PFSK-1 (cell line): ENCODE data around the gene ERMP1.

Source experiments
- REST ChIP-seq, 2 experiments: IDR thresholded peaks; 2 replicates each; pipeline versions ENCODE4 v1.6.1 to v1.8.0; 2011 to 2012; ENCODE audit warnings: low read depth in 2 of 2, low read length in 2 of 2, control low read depth in 1 of 2, inconsistent platforms in 1 of 2, mild to moderate bottlenecking in 1 of 2, moderate library complexity in 1 of 2; ENCODE audit not compliant: insufficient read depth in 1 of 2
- SIN3A ChIP-seq: IDR thresholded peaks from 2 replicates; pipeline ENCODE4 v1.6.1; 2012; ENCODE audit warnings: mild to moderate bottlenecking, low read length, moderate library complexity, borderline replicate concordance; ENCODE audit not compliant: insufficient read depth

- no peak for TF ChIP-seq REST (IDR thresholded peaks at IDR 0.05; ENCODE audit: insufficient read depth in 1 of 2, low read depth in 2 of 2, low read length in 2 of 2)
- no peak for TF ChIP-seq SIN3A
Measured at GRCh38 chr9:5864446-5864845, 31.5 kb upstream of the ERMP1 start.
